ENCODE results near the gene BPNT1. TPM values are rescaled to one million over a fixed set of nuclear protein-coding genes. Genes with fewer than 3 reads are reported as not detected.
"Not testable (repeated sequence)": the region's sequence is repeated elsewhere in the genome, so short reads cannot be mapped to it uniquely, and the experiment has no call there.

BPNT1 gene
- total and polyA plus RNA-seq, 4 donors, result 11.5 to 16.4 (median 12.6) TPM

- TF ChIP-seq HNF4G (IDR thresholded peaks at IDR 0.05) (no peak), ATF3 (IDR thresholded peaks at IDR 0.05) (no peak), RXRA (IDR thresholded peaks at IDR 0.05) (no peak), REST (IDR thresholded peaks at IDR 0.05) (no peak), EGR1 (IDR thresholded peaks at IDR 0.05; ENCODE audit: low read depth in 2 of 2) (no peak), TAF1 (conservative IDR thresholded peaks at IDR 0.05) (no peak), HNF4A (conservative IDR thresholded peaks at IDR 0.05) (no peak), SP1 (IDR thresholded peaks at IDR 0.05) (no peak), RAD21 (IDR thresholded peaks at IDR 0.05) (no peak), JUND (IDR thresholded peaks at IDR 0.05) (no peak), NR2F2 (IDR thresholded peaks at IDR 0.05) (no peak)
- Histone ChIP-seq H3K9me3 (ENCODE audit: control insufficient read depth in 4 of 4, low read length in 3 of 4) (no peaks in the 10 kb centered on the region), H3K36me3 (ENCODE audit: control insufficient read depth in 4 of 4, insufficient read depth in 3 of 4, low read depth in 1 of 4, low read length in 3 of 4) (peaks cover 2 to 12% (median 9%) of the 10 kb centered on the region in 4 donors), H3K9ac (ENCODE audit: low read depth in 1 of 2, low read length in 2 of 2) (no peak overlapping the region), H3K4me1 (ENCODE audit: control insufficient read depth in 4 of 4, insufficient read depth in 4 of 4, low read length in 3 of 4) (peaks cover 5 to 11% (median 8%) of the 10 kb centered on the region in 4 donors), H3K27ac (ENCODE audit: low read depth in 1 of 2, low read length in 2 of 2) (no peak overlapping the region), H3K4me3 (ENCODE audit: low read depth in 1 of 3, low read length in 3 of 3) (no peak overlapping the region), H3K27me3 (ENCODE audit: control insufficient read depth in 4 of 4, insufficient read depth in 4 of 4, low read length in 3 of 4) (no peaks in the 10 kb centered on the region)
- 92% methylated on average over 5 of the region's 5 CpGs for WGBS
- DNase-seq (ENCODE audit: low spot score), result no peak
Observed at GRCh38 chr1:220040028-220040596, 49.5 kb downstream of the BPNT1 start.

- 92% methylated on average over 4 of the region's 4 CpGs for WGBS
- Histone ChIP-seq H3K27ac (ENCODE audit: low read depth in 1 of 2, low read length in 2 of 2) (no peak overlapping the region), H3K9ac (ENCODE audit: low read depth in 1 of 2, low read length in 2 of 2) (no peak overlapping the region), H3K4me3 (ENCODE audit: low read depth in 1 of 3, low read length in 3 of 3) (no peak overlapping the region), H3K9me3 (ENCODE audit: control insufficient read depth in 4 of 4, low read length in 3 of 4) (no peaks in the 10 kb centered on the region), H3K4me1 (ENCODE audit: control insufficient read depth in 4 of 4, insufficient read depth in 4 of 4, low read length in 3 of 4) (peaks cover 0 to 4% (median 0%) of the 10 kb centered on the region in 4 donors), H3K36me3 (ENCODE audit: control insufficient read depth in 4 of 4, insufficient read depth in 3 of 4, low read depth in 1 of 4, low read length in 3 of 4) (peaks cover 3 to 16% (median 11%) of the 10 kb centered on the region in 4 donors), H3K27me3 (ENCODE audit: control insufficient read depth in 4 of 4, insufficient read depth in 4 of 4, low read length in 3 of 4) (no peaks in the 10 kb centered on the region)
- no peak for DNase-seq (ENCODE audit: low spot score)
- TF ChIP-seq EGR1 (IDR thresholded peaks at IDR 0.05; ENCODE audit: low read depth in 2 of 2), result no peak
- TF ChIP-seq FOXA2 (IDR thresholded peaks at IDR 0.05), result no peak
- TF ChIP-seq SP1 (IDR thresholded peaks at IDR 0.05), result no peak
- no peak for TF ChIP-seq REST (IDR thresholded peaks at IDR 0.05)
- TF ChIP-seq RXRA (IDR thresholded peaks at IDR 0.05), result no peak
- no peak for TF ChIP-seq FOXA1 (IDR thresholded peaks at IDR 0.05)
- TF ChIP-seq YY1 (IDR thresholded peaks at IDR 0.05), result no peak
- TF ChIP-seq CTCF (IDR thresholded peaks at IDR 0.05; ENCODE audit: low read depth, low read length, missing input control), result no peak
- TF ChIP-seq MAX (IDR thresholded peaks at IDR 0.05), result no peak
- no peak for TF ChIP-seq HNF4A (conservative IDR thresholded peaks at IDR 0.05)
- TF ChIP-seq ATF3 (IDR thresholded peaks at IDR 0.05), result no peak
- no peak for TF ChIP-seq RAD21 (IDR thresholded peaks at IDR 0.05)
Observed at GRCh38 chr1:220038640-220039039, 50.9 kb downstream of the BPNT1 start.

GRCh38 chr1:220037810-220038209, 51.8 kb downstream of the BPNT1 start:
- not testable (repeated sequence) for H3K9ac ChIP-seq (ENCODE audit: low read depth in 1 of 2, low read length in 2 of 2); H3K4me3 ChIP-seq (ENCODE audit: low read depth in 1 of 3, low read length in 3 of 3); H3K27me3 ChIP-seq (ENCODE audit: control insufficient read depth in 4 of 4, insufficient read depth in 4 of 4, low read length in 3 of 4); H3K4me1 ChIP-seq (ENCODE audit: control insufficient read depth in 4 of 4, insufficient read depth in 4 of 4, low read length in 3 of 4); H3K27ac ChIP-seq (ENCODE audit: low read depth in 1 of 2, low read length in 2 of 2); H3K9me3 ChIP-seq (ENCODE audit: control insufficient read depth in 4 of 4, low read length in 3 of 4); DNase-seq (ENCODE audit: low spot score)
- H3K36me3 ChIP-seq (ENCODE audit: control insufficient read depth in 4 of 4, insufficient read depth in 3 of 4, low read depth in 1 of 4, low read length in 3 of 4), result peaks cover 3 to 18% (median 17%) of the 10 kb centered on the region in 4 donors
- 89% methylated on average over 3 of the region's 3 CpGs for WGBS
